HL-60/S4 treated with retinoic acid at 250 ng/mL for 4 days and 3 days (cell line): ENCODE results near the gene IL1R1.

Experiments used
- in situ Hi-C: fragments of 300-500 bp; cut with MboI; formaldehyde crosslinking; loops from 2 replicates; pipeline ENCODE4 v1.7.0; 2022; ENCODE audit warnings: low sequenced_read_pairs

The IL1R1 gene

DNA sequence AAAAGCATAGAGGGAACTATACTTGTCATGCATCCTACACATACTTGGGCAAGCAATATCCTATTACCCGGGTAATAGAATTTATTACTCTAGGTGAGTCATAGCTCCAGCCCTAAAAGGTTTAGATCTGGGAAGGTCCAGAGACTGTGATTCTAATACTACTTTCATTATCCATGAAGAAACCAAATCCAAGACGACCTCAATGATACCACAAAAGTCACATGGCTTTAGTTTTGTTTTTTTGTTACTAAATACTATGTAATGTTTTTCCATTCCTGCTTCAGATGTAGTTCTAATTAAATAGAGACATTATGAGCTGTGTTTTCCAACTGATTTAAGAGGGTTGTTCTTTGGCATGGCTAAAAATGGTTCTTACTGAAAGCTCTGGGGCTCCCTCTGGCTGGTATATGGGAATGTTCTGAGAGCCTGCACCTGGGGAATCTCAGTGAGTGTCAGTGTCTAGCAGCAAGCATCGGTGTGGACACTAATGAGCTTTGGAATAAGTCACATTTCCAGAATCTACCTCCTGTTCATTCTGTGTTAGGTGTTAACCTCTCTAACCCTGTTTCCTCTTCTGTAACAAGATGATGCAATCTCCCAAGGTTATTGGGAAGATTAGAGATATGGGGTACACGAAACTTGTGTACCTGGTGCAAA, 23.8 kb downstream of the IL1R1 start:
- in situ Hi-C loops, result no loop called here

DNA sequence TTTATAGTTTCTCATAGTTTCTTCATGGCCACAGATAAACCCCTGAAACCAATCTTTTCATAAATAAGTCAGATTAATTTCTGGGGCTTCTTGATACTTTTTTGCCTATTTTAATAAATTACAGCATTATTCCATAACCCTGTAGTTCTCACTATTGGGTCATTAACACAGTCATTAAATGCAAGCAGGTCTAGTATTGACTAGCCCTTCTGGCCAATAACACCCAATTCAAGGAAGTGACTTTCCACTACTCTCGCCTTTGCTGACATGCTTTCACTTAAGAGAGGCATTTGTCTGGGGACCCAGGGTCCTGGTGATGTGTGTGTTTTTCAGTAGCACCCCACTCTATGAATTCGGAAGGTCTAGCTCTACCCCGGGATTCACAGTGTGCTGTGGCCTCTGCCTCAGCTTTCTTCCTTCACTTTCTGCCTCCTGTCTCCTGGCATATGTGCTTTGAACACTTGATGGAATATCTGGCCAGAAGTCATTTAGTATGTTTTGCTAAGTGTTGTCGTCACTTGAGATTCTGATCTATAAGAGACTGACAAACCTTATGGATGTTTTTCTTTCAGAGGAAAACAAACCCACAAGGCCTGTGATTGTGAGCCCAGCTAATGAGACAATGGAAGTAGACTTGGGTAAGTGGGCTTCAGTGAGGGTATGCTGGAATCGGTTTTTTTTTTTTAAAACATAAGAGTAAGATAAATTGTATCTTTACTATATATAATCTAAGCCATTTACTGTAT, 25.7 kb downstream of the IL1R1 start:
- in situ Hi-C loops, result no loop called here

DNA sequence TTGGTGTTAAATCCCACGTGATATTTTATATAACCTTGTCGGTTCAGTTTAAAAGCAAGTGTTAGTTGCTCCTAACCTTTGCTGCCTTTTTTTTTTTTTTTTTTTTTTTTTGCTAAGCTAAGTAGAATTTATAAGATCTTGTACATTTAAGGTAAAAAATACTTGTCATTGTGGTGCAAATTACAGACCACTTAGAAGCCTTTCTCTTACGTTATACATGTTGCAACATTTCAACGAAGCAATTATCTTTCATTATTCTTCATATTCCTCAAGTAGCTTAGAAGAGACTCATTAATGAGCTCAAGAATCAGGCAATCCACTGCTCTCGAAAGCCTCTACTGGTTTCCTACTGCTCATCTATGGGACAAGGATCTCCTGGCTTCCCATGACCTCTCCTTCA, 29.4 kb downstream of the IL1R1 start:
- in situ Hi-C loops, result no loop called here

DNA sequence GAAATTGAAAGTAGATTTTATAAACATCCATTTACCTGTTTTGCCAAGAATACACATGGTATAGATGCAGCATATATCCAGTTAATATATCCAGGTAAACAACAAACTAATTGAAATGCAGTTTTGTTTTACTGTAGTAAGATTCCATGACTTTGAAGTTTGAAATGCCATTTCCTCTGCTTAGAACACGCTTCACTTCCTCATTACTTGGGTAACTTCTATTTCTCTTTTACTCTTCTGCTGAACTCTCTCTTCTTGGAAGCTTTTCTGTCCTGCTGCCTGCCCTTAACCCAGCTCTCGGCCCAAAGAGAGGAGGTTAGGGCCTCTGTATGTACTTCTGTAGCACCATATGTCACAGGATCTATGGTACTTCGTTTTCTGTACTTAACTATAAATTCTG, 30.2 kb downstream of the IL1R1 start:
- in situ Hi-C loops, result no loop called here

DNA sequence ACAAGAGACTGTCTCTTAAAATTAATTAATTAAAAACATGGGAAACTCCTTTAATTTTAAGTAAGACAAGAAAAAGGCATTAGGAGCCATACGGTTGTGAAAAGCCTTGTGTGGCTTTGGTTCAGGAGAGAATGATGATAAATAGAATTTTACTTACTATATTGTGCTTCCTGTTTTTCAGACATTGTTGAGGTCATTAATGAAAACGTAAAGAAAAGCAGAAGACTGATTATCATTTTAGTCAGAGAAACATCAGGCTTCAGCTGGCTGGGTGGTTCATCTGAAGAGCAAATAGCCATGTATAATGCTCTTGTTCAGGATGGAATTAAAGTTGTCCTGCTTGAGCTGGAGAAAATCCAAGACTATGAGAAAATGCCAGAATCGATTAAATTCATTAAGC, 33.6 kb downstream of the IL1R1 start:
- in situ Hi-C loops, result no loop called here

DNA sequence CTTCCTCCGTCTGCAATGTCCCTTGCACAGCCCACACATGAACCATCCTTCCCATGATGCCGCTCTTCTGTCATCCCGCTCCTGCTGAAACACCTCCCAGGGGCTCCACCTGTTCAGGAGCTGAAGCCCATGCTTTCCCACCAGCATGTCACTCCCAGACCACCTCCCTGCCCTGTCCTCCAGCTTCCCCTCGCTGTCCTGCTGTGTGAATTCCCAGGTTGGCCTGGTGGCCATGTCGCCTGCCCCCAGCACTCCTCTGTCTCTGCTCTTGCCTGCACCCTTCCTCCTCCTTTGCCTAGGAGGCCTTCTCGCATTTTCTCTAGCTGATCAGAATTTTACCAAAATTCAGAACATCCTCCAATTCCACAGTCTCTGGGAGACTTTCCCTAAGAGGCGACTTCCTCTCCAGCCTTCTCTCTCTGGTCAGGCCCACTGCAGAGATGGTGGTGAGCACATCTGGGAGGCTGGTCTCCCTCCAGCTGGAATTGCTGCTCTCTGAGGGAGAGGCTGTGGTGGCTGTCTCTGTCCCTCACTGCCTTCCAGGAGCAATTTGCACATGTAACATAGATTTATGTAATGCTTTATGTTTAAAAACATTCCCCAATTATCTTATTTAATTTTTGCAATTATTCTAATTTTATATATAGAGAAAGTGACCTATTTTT, 35.4 kb downstream of the IL1R1 start:
- in situ Hi-C loops, result no loop called here

DNA sequence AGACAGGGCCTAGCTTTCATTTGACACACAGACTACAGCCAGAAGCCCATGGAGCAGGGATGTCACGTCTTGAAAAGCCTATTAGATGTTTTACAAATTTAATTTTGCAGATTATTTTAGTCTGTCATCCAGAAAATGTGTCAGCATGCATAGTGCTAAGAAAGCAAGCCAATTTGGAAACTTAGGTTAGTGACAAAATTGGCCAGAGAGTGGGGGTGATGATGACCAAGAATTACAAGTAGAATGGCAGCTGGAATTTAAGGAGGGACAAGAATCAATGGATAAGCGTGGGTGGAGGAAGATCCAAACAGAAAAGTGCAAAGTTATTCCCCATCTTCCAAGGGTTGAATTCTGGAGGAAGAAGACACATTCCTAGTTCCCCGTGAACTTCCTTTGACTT, 36.5 kb downstream of the IL1R1 start:
- in situ Hi-C loops, result no loop called here

DNA sequence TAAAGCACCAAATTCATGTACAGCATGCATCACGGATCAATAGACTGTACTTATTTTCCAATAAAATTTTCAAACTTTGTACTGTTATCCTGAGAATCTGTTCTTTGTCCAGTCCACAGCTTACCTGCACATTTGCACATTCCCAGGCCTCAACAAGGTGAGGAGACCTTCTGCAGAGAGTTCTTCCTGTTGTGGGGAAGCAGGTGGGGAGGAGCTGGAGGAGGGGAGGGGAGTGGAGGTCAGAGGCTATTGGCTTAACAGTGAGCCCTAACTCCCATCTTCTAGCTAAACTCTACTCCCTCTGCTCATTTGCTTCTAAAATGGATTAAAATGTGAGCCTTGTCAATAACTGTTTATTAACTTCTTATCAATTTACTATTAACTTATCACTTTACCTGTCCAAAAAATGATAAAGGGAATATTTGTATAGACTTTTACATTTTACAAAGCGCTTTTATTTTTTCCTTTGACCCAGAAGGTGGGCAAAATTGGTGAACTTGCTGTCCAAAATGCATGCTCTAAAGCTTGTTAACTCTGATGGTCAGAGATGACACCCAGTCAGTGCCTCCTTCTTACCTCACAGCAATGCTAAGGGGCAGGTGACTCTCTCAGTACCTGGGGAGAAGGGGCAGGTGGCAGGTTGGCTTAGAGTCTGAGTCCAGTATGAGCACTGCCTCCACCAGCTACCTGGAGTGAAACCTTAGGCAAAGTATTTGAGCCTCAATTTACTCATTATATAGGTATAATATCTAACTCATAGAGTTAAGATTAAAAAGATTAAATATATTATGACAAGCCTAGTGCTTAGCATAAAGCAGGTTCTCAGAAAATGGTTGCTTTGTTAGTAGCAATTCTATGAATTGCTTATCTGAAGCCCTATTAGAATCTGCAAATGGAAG, 37.5 kb downstream of the IL1R1 start:
- in situ Hi-C loops, result no loop called here

DNA sequence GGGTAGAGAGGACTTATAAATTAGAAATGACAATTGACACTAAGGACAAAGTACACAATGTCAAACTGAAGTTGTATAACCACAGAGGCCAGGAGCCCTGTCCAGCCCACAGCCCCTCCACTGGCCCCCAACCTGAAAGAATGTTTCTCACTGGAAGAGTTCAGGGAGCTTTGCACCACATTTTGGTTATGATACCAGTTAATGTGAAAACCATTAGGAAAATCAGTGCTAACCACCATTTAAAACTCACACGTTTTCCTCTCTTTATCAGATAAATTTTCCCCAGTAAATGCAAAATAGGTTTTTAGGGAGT, 38.1 kb downstream of the IL1R1 start:
- in situ Hi-C loops, result no loop called here

DNA sequence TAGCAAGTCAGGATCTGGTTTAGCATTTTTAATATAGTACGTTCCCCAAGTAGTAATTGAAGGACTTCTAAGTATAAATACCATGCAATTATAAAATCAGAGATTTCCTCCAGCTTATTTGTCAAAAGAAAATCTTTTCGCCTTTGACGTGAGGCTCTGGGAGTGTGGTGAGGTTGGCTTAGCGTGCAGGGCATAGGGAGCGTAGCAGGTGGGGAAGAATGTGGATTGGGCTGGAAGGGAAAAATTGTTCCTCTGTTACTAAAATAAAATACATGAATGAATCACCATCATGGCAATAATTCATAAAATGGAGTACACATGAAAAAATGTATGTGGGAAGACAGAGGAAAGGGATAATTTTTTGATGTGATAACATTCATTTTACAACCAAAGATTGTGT, 38.8 kb downstream of the IL1R1 start:
- in situ Hi-C loops, result no loop called here

DNA sequence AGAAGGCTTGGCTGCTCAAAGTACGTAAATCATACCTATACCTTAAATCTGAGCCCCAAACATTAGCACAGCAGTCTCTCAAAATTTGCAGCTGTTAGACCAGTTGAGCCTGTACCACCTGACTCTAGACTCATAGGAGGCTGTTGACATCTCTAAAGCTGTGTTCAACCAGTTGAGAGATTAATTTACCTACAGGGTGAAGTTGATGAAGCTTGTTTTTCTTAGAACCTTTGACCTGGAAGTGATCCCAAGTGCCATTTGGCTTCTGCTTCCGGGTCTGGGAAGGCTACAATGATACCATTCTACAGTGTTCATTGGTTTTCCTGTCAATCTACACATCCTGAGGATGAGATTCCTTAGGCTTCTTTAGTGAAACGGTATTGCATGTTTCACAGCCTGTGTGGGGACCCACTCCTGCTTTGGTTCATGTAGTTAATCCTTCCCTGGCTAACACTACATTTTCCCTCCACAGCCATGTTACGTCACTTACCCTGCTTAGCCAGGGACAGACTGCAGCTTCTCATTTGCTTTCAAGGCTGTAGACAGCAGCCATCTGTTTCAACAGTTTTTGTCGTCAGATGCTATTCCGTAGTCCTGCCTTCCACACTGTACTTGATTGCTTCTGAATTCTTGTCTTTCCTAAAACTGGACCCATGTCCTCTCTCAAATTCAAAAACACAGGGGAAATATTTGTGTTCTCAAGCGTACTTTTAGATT, 39.5 kb downstream of the IL1R1 start:
- in situ Hi-C loops, result no loop called here

DNA sequence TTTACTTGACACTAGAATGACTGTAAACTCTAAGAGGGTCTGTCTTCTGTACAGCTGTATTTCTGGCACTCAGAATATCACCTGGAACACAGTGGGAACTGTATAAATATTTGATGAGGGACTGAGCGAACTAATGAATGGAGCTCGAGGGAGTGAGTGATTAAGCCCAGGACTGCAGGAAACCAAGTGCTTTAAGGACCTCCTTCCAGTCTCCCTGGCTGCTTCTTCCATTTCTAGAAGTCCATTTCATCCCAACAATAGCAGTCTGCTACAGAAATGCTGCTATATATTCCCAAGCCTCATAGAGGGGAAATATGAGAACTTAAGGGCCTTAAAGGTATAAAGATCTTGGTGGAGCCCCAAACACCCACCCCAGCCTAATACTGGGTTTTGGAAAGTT, 41.5 kb downstream of the IL1R1 start:
- in situ Hi-C loops, result no loop called here

DNA sequence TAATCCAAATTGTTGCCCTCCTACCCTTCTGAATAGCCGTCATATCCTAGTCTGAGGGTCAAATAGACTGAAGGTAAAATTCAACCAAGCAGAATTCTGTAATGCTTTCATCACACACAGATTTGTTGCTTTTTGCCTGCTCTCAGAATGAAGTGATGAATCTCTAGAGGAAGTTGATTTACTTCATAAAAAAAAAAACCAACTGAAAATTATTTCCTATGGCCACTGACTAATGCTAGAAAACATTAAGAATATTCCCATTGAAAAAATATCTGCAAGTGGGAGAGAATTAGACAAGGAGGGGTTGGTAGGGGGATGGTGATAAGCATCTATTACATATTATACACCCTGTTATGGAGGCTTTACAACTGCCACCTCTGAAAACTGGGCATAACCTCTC, 42.0 kb downstream of the IL1R1 start:
- in situ Hi-C loops, result no loop called here

DNA sequence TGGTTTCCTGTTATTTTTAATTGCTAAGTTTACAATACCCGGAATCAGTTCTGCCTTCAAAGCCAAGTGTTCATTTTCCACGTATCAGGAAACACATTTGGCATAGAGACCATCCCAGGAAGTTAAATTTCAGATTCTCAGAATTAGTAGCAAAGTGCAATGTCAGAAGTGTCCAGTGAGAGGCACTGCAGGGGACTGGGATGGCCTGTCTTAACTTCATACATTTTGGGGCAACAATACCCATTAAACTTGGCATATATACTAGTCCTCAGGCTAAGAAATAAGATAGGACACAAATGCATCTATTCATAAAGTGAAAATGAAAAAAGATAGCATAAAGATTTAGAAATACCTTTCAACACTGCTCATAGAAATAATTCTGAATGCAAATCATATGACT, 42.8 kb downstream of the IL1R1 start:
- in situ Hi-C loops, result no loop called here

DNA sequence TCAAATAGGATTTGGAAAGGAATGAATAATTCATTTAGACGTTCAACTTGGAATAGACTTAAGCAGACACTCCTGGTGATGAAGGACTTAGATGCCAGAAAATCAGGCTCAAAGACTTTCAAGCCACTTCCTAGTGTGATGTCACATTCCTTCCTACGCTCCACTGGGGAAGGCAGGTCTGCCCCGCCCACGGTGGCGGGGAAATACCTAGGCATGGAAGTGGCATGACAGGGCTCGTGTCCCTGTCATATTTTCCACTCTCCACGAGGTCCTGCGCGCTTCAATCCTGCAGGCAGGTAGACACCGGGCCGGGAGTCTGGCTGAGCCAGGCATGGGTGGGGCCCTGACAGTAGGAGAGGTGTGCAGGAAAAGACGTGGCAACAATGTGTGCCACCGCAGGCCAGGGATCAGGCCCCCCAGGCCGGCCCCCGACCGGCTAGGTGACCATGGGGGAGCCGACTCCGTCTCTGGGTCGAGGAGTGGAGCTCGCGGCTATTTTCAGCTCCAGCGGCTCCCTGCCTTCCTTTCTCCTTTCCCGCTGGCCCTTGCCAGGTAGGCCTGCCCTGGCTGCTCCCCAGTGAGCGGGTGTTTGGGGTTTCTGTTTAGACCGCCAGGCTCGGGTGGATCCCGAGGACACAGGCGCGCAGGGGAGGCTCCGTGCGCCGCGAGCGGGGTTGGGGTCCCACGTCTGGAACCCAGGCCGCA, 44.4 kb downstream of the IL1R1 start, which contains the start of gene IL1RL2:
Gene IL1RL2, plus strand, starts transcription at position 233 of the 705 bp plus-strand sequence. CDS start 845 bp downstream, outside the sequence.
- in situ Hi-C loops, result no loop called here

DNA sequence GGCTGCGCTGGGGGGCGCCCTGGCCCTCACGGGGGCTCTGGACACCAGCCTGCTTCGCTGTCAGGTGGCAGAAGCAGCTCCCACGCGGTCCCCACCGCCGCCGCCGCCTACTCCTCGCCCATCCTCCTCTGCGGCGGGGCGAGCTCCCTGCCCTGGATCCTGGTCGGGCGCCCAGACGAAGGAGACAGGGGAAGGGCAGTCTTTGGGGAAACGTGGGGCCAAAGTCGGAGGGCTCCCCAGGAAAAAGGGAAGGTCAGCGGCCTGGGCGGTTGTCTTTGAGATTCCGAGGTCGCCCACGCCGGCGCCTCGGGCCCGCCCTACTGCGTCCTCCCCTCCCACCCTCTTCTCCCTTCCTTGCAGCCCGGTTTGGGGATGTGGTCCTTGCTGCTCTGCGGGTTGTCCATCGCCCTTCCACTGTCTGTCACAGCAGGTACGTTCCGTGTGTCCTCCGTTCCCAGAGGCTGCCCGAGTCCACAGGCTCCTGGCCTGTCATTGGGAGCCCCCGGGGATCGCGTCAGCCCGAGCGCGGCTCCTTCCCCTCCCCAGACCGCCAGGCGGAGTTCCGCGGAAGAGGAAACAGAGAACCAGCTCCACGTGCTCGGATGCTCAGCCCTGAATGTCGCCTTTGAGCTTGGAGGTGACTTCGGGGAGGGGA, 45.1 kb downstream of the IL1R1 start:
- in situ Hi-C loops, result no loop called here

DNA sequence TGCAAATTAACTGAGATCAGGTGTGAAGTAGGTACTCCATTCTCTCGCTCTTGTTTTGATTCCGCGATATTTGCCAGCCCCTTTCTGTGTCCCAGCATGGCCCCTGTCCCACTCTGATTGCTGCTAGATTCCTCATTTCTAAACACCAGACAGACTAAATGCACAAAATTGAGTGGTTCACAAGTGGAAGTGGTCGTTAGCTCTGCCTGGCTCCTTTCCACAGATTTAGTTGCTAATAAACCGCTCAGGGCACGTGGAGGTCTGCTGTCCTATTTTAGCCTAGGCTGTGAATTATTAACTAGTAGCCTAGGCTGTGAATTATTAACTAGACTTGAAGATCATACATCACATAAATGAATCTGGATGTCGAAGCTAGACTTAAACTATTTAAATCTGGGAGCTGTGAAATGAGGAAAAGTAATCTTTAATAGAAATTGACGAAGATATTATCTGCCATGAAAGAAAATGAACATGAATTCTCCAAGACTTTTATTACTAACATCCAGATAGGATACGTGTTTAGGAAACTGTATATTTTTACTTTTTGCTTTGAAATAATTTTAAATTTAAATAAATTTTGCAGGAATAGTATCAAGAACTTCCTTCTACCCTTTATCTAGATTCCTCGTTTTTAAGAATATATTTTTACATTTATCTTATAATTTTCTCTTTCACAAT, 48.0 kb downstream of the IL1R1 start:
- in situ Hi-C loops, result no loop called here

DNA sequence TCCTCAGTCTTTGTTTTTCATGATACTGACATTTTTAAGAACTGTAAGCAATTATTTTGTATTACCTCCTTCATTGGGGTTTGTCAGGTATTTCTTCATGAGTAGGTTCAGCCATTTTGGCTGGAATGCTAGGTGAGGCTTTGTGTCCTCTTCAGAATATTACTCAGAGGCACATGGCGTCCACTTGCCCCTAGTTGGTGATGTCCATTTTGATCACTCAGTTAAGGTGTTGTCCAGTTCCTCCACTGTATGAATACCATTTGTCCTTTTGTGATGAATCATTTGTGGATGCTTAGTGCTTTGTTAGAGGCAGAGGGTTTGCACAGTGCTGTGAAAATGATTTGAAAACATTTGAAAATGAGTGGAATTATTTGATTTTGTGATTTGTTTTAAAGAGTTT, 49.0 kb downstream of the IL1R1 start:
- in situ Hi-C loops, result no loop called here

DNA sequence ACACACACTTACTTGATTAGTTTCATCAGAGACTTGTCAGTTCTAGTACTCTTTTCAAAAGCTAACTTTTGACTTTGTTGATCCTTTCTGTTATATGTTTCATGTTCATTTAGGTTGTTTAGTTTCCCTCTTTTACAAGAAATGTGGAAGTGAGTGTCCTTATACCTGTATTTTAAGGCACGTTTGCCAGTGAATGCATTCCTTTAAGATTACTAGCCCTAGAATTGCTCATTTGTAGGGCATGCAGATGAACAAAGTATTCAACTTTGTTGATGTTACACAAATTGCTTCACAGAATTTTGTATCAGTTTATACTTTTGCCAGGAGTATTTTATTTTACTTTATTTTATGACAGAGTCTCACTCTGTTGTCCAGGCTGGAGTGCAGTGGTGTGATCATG, 50.5 kb downstream of the IL1R1 start:
- in situ Hi-C loops, result no loop called here
